Upper lobe of right lung (tissue), 1 donor: Measurements from ENCODE around the gene PCBP2. TPM values are rescaled to one million over a fixed set of nuclear protein-coding genes. Genes with fewer than 3 reads are reported as not detected.
A peak's percentile ranks its signal among the peaks of the same experiment; 100 is the strongest.

Experiments used
- ATAC-seq: fragments of 200-7000 bp; cut with Tn5 transposase; one replicate; pipeline ENCODE4 v1.9.1; 2020; ENCODE audit warnings: mild to moderate bottlenecking, moderate library complexity
- DNase-seq: peaks from one replicate; pipeline ENCODE4 v3.0.0-alpha.2; 2020
- H3K27ac ChIP-seq: fragments of 200-600 bp; one replicate; pipeline ENCODE4 v1.8.0; 2022
- H3K27me3 ChIP-seq: fragments of 200-600 bp; one replicate; pipeline ENCODE4 v1.8.0; 2022; ENCODE audit warnings: mild to moderate bottlenecking
- H3K36me3 ChIP-seq: fragments of 200-600 bp; one replicate; pipeline ENCODE4 v1.8.0; 2022
- H3K4me1 ChIP-seq: fragments of 200-600 bp; one replicate; pipeline ENCODE4 v1.8.0; 2022
- H3K4me3 ChIP-seq: fragments of 200-600 bp; one replicate; pipeline ENCODE4 v1.8.0; 2022; ENCODE audit warnings: mild to moderate bottlenecking
- H3K9me3 ChIP-seq: fragments of 200-600 bp; one replicate; pipeline ENCODE4 v1.8.0; 2022
- intact Hi-C: fragments of 100-400 bp; cut with DNase I; formaldehyde crosslinking; loops from one replicate; pipeline ENCODE4 v1.11.0; 2022
- total RNA-seq: library from RNA; stranded (reverse); fragmentation: NEBNext Ultra II Directional; extraction: Animal tissue kit (Norgen Biotek cat#: 25700); gene quantifications from one replicate; pipeline ENCODE4 v1.2.1, GENCODE V29; 2021
- TF ChIP-seq, protein P1 (sequence below): fragments of 200-600 bp; IDR thresholded peaks from one replicate; pipeline ENCODE4 v1.8.0; 2022; ENCODE audit warnings: antibody characterized with exemption
- donor health status: DM: no; HTN: yes; CAD: no; lungs with severe emphysema.

The PCBP2 gene
- total RNA-seq, 1 donor from 2014 or later: 727 TPM

DNA sequence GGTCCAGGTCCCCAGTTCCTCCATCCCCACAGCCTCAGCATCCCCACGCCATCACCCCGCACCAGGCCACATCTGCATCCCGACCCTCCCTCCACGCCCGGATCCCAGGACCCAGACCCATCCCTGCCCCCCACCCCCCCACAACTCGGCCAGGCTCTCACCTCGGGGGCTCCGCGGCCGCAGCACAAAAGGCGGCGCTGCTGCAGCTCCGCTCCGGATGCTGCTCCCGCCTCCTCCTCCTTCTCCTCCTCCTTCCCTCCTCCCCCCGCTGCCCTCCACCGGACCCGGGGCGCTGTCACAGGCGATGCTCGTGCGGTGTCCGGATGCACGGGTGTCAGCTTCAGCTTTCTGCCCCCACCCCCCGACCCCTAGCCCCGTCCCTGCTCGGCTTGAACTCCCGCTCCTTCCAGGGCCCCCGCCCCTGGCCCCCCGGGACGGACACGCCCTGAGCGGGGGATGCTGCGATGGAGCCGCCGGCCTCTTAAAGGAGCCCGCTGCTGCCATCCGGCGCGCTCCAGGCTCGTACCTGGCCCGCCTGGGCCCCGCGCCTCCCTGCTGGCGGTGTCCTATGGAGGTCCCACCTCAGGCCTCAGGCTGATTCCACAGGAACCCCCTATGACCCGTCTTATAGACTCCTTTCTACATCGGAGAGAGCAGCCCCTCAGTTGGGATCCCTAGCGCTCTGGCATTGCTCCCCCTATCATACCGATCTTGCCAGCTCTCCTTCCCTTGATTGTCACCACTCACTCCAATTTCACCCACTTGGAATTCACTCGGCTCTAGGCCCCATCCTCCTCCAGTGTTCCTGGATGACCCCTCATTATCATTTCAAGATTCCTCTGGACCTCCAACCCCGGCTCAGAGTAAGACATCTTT, 47.6 kb downstream of the PCBP2 start, which contains the start of gene MAP3K12:
TSS of gene MAP3K12 (minus strand) at position 193 of the 876 bp plus-strand sequence. CDS start 12,067 bp downstream, outside the sequence.
- Histone ChIP-seq H3K9me3 (no peaks in the 10 kb centered on the region), H3K36me3 (peaks cover 1% of the 10 kb centered on the region), H3K4me3 (peak within 1 kb of the TSS; percentile 77), H3K4me1 (peaks cover 45% of the 10 kb centered on the region), H3K27me3 (no peaks in the 10 kb centered on the region), H3K27ac (peak within 1 kb of the TSS; percentile 97)
- ATAC-seq (peak; percentile 2), DNase-seq (peak; percentile 83)
- intact Hi-C loops: loop anchor here (10.0 kb wide), 1 partner anchor 145 kb away; no protein-coding TSS in a partner anchor
- TF ChIP-seq, protein P1, sequence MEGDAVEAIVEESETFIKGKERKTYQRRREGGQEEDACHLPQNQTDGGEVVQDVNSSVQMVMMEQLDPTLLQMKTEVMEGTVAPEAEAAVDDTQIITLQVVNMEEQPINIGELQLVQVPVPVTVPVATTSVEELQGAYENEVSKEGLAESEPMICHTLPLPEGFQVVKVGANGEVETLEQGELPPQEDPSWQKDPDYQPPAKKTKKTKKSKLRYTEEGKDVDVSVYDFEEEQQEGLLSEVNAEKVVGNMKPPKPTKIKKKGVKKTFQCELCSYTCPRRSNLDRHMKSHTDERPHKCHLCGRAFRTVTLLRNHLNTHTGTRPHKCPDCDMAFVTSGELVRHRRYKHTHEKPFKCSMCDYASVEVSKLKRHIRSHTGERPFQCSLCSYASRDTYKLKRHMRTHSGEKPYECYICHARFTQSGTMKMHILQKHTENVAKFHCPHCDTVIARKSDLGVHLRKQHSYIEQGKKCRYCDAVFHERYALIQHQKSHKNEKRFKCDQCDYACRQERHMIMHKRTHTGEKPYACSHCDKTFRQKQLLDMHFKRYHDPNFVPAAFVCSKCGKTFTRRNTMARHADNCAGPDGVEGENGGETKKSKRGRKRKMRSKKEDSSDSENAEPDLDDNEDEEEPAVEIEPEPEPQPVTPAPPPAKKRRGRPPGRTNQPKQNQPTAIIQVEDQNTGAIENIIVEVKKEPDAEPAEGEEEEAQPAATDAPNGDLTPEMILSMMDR: no peak

- ATAC-seq: peak; percentile 11
- Histone ChIP-seq H3K4me3 (peak overlapping the region; percentile 77), H3K27ac (peak overlapping the region; percentile 97), H3K9me3 (no peaks in the 10 kb centered on the region), H3K4me1 (peaks cover 45% of the 10 kb centered on the region), H3K27me3 (no peaks in the 10 kb centered on the region), H3K36me3 (peaks cover 9% of the 10 kb centered on the region)
- TF ChIP-seq, protein P1: no peak
- peak; percentile 79 for DNase-seq
- intact Hi-C loops: loop anchor here (10.0 kb wide), 1 partner anchor 145 kb away; no protein-coding TSS in a partner anchor
These were observed 48.4 kb downstream of the PCBP2 start for GRCh38 chr12:53500142-53500775.

GRCh38 chr12:53500776-53501614, 49.1 kb downstream of the PCBP2 start, which contains the start of gene TARBP2:
Gene TARBP2 (plus strand): TSS chr12:53501283. CDS start chr12:53501409, 126 bp downstream.
- intact Hi-C loops: loop anchor here (10.0 kb wide), 1 partner anchor 146 kb away; no protein-coding TSS in a partner anchor
- Histone ChIP-seq H3K4me1 (peaks cover 39% of the 10 kb centered on the region), H3K9me3 (no peaks in the 10 kb centered on the region), H3K4me3 (peak within 1 kb of the TSS; percentile 77), H3K27ac (peak within 1 kb of the TSS; percentile 97), H3K27me3 (no peaks in the 10 kb centered on the region), H3K36me3 (peaks cover 16% of the 10 kb centered on the region)
- TF ChIP-seq, protein P1: no peak
- ATAC-seq (peak; percentile 87), DNase-seq (peak; percentile 98)

DNA sequence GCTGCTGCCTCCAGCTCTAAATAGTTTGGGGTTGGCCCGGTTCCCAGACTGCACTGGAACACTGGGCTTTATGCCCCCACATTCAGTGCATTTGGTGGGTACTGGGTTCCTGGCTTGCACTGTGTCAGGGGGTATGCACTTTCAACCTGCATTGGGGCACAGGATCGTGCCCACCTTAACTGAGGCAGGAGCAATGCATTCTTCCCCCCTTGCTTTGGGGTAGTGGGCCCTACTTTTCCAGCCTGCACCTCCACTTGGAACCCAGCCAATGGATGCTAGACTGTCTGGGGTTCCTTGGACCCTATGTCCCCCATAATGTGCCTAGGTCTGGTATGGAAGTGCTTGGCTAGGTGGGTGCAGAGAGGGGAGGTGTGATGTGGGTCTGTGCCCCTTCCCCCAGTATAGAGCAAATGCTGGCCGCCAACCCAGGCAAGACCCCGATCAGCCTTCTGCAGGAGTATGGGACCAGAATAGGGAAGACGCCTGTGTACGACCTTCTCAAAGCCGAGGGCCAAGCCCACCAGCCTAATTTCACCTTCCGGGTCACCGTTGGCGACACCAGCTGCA, 49.8 kb downstream of the PCBP2 start:
- H3K4me1 ChIP-seq: peaks cover 32% of the 10 kb centered on the region
- no peaks in the 10 kb centered on the region for H3K27me3 ChIP-seq
- DNase-seq (peak; percentile 61), ATAC-seq (no peak)
- TF ChIP-seq, protein P1: no peak
- intact Hi-C loops: loop anchor here (10.0 kb wide), 1 partner anchor 147 kb away; no protein-coding TSS in a partner anchor
- H3K36me3 ChIP-seq: peaks cover 23% of the 10 kb centered on the region
- no peaks in the 10 kb centered on the region for H3K9me3 ChIP-seq
- peak overlapping the region; percentile 77 for H3K4me3 ChIP-seq
- H3K27ac ChIP-seq: peak overlapping the region; percentile 97
